Muscle layer of duodenum (tissue), 2 donors: ENCODE results near the gene NID2.
A peak's percentile ranks its signal among the peaks of the same experiment; 100 is the strongest.

Source experiments
- H3K27ac ChIP-seq: one replicate; pipeline ENCODE4 v1.7.0; 2013; ENCODE audit warnings: mild to moderate bottlenecking, low read length
- H3K27me3 ChIP-seq: one replicate; pipeline ENCODE4 v1.7.0; 2013; ENCODE audit warnings: low read depth, mild to moderate bottlenecking, control low read depth, low read length
- H3K36me3 ChIP-seq, 2 donors: one replicate each; pipeline ENCODE4 v1.7.0; 2013; ENCODE audit warnings: low read length in 2 of 2, control low read depth in 1 of 2, mild to moderate bottlenecking in 1 of 2; ENCODE audit not compliant: insufficient read depth in 2 of 2, control insufficient read depth in 1 of 2
- H3K4me1 ChIP-seq, 2 donors: one replicate each; pipeline ENCODE4 v1.7.0; 2013; ENCODE audit warnings: low read length in 2 of 2, mild to moderate bottlenecking in 2 of 2, control low read depth in 1 of 2, moderate library complexity in 1 of 2; ENCODE audit not compliant: insufficient read depth in 2 of 2, control insufficient read depth in 1 of 2
- H3K4me3 ChIP-seq, 2 donors: one replicate each; pipeline ENCODE4 v1.7.0; 2013; ENCODE audit warnings: low read length in 2 of 2, low read depth in 1 of 2, mild to moderate bottlenecking in 1 of 2
- H3K9me3 ChIP-seq, 2 donors: one replicate each; pipeline ENCODE4 v1.7.0; 2013; ENCODE audit warnings: low read length in 2 of 2, control low read depth in 1 of 2, mild to moderate bottlenecking in 1 of 2; ENCODE audit not compliant: control insufficient read depth in 1 of 2
- donor health status: healthy.

The NID2 gene

GRCh38 chr14:52068615-52069306, at the start of gene NID2:
TSS of gene NID2 (minus strand) at chr14:52069059. CDS start at chr14:52068994, 65 bp downstream.
- peaks cover 10% of the 10 kb centered on the region for H3K27me3 ChIP-seq
- peak within 1 kb of the TSS; percentile 71 to 91 for H3K4me3 ChIP-seq
- H3K4me1 ChIP-seq = peaks cover 0 to 22% of the 10 kb centered on the region in 2 donors
- H3K9me3 ChIP-seq = no peaks in the 10 kb centered on the region
- H3K36me3 ChIP-seq = no peaks in the 10 kb centered on the region
- H3K27ac ChIP-seq = peak within 1 kb of the TSS; percentile 51

- Histone ChIP-seq H3K36me3 (no peaks in the 10 kb centered on the region), H3K4me3 (no peak overlapping the region), H3K4me1 (no peaks in the 10 kb centered on the region), H3K9me3 (no peaks in the 10 kb centered on the region), H3K27me3 (no peaks in the 10 kb centered on the region), H3K27ac (no peak overlapping the region)
These were observed 48.4 kb upstream of the NID2 start for GRCh38 chr14:52117111-52117832.

- Histone ChIP-seq H3K27me3 (no peaks in the 10 kb centered on the region), H3K27ac (no peak overlapping the region), H3K9me3 (no peaks in the 10 kb centered on the region)
These were observed 46.4 kb upstream of the NID2 start for GRCh38 chr14:52115286-52115685.

GRCh38 chr14:52112336-52113018, 43.6 kb upstream of the NID2 start:
- no peak overlapping the region for H3K4me3 ChIP-seq
- no peak overlapping the region for H3K27ac ChIP-seq
- H3K4me1 ChIP-seq = peaks cover 0 to under 1% of the 10 kb centered on the region in 2 donors
- H3K9me3 ChIP-seq = no peaks in the 10 kb centered on the region
- H3K27me3 ChIP-seq = no peaks in the 10 kb centered on the region
- H3K36me3 ChIP-seq = no peaks in the 10 kb centered on the region

More at GRCh38 chr14:52115286-52115685, 46.4 kb upstream of the NID2 start:
- H3K4me3 ChIP-seq = no peak overlapping the region
- no peaks in the 10 kb centered on the region for H3K4me1 ChIP-seq
- no peaks in the 10 kb centered on the region for H3K36me3 ChIP-seq

GRCh38 chr14:52111583-52111982, 42.7 kb upstream of the NID2 start:
- Histone ChIP-seq H3K27me3 (no peaks in the 10 kb centered on the region), H3K36me3 (no peaks in the 10 kb centered on the region), H3K9me3 (no peaks in the 10 kb centered on the region), H3K27ac (no peak overlapping the region), H3K4me3 (no peak overlapping the region), H3K4me1 (peaks cover 0 to 8% of the 10 kb centered on the region in 2 donors)

- Histone ChIP-seq H3K4me3 (no peak overlapping the region), H3K27ac (no peak overlapping the region)
These were observed 41.7 kb upstream of the NID2 start for GRCh38 chr14:52110441-52111086.

GRCh38 chr14:52108823-52109222, 40.0 kb upstream of the NID2 start:
- no peaks in the 10 kb centered on the region for H3K27me3 ChIP-seq
- H3K36me3 ChIP-seq = no peaks in the 10 kb centered on the region
- H3K27ac ChIP-seq = no peak overlapping the region
- peaks cover 0 to 11% of the 10 kb centered on the region in 2 donors for H3K4me1 ChIP-seq
- H3K4me3 ChIP-seq = no peak overlapping the region
- no peaks in the 10 kb centered on the region for H3K9me3 ChIP-seq

More at GRCh38 chr14:52110441-52111086, 41.7 kb upstream of the NID2 start:
- H3K27me3 ChIP-seq = no peaks in the 10 kb centered on the region
- H3K36me3 ChIP-seq = no peaks in the 10 kb centered on the region
- H3K9me3 ChIP-seq = no peaks in the 10 kb centered on the region
- peaks cover 0 to 11% of the 10 kb centered on the region in 2 donors for H3K4me1 ChIP-seq

- no peak overlapping the region for H3K27ac ChIP-seq
- H3K27me3 ChIP-seq = no peaks in the 10 kb centered on the region
- H3K4me1 ChIP-seq = peaks cover 0 to 11% of the 10 kb centered on the region in 2 donors
These were observed 38.0 kb upstream of the NID2 start for GRCh38 chr14:52106840-52107239.

GRCh38 chr14:52103416-52103815, 34.6 kb upstream of the NID2 start:
- Histone ChIP-seq H3K4me3 (no peak overlapping the region), H3K4me1 (peaks cover 0 to 11% of the 10 kb centered on the region in 2 donors), H3K27me3 (no peaks in the 10 kb centered on the region), H3K27ac (no peak overlapping the region), H3K9me3 (no peaks in the 10 kb centered on the region), H3K36me3 (no peaks in the 10 kb centered on the region)

More at GRCh38 chr14:52106840-52107239, 38.0 kb upstream of the NID2 start:
- H3K36me3 ChIP-seq = no peaks in the 10 kb centered on the region
- H3K9me3 ChIP-seq = no peaks in the 10 kb centered on the region
- H3K4me3 ChIP-seq = no peak overlapping the region

- H3K9me3 ChIP-seq = no peaks in the 10 kb centered on the region
- no peaks in the 10 kb centered on the region for H3K36me3 ChIP-seq
- H3K27me3 ChIP-seq = no peaks in the 10 kb centered on the region
- no peaks in the 10 kb centered on the region for H3K4me1 ChIP-seq
- H3K4me3 ChIP-seq = no peak overlapping the region
- H3K27ac ChIP-seq = no peak overlapping the region
These were observed 26.9 kb upstream of the NID2 start for GRCh38 chr14:52095794-52096193.

GRCh38 chr14:52095336-52095735, 26.5 kb upstream of the NID2 start:
- H3K27me3 ChIP-seq = no peaks in the 10 kb centered on the region
- H3K36me3 ChIP-seq = no peaks in the 10 kb centered on the region
- no peak overlapping the region for H3K27ac ChIP-seq
- H3K9me3 ChIP-seq = no peaks in the 10 kb centered on the region
- no peak overlapping the region for H3K4me3 ChIP-seq
- H3K4me1 ChIP-seq = no peaks in the 10 kb centered on the region
